HepG2 (cell line): Measurements from ENCODE around the gene EIF3B.

Experiments used
- CEBPG ChIP-seq: IDR thresholded peaks from 2 replicates; pipeline ENCODE4 v1.6.1; 2016
- EP300 ChIP-seq, 3 experiments: sonication (generic) in 1 of 3; formaldehyde crosslinking in 1 of 3; IDR thresholded peaks; 2 replicates each; pipeline versions ENCODE4 v1.5.1 to v1.6.1; 2011 to 2020; ENCODE audit warnings: low read depth in 2 of 3, low read length in 2 of 3, borderline replicate concordance in 1 of 3, improper control_type of control experiment in 1 of 3, mild to moderate bottlenecking in 1 of 3, missing genetic modification reagents in 1 of 3, moderate library complexity in 1 of 3
- HIVEP1 ChIP-seq: sonication (generic); formaldehyde crosslinking; IDR thresholded peaks from 2 replicates; pipeline ENCODE4 v1.4.0; 2020; ENCODE audit warnings: mild to moderate bottlenecking, missing genetic modification reagents
- MIXL1 ChIP-seq: IDR thresholded peaks from 2 replicates; pipeline ENCODE4 v1.6.1; 2016
- POLR2AphosphoS5 ChIP-seq: IDR thresholded peaks from 2 replicates; pipeline ENCODE4 v1.6.1; 2012; ENCODE audit warnings: low read depth, low read length
- ZBTB1 ChIP-seq: sonication (generic); formaldehyde crosslinking; IDR thresholded peaks from 2 replicates; pipeline ENCODE4 v1.4.0; 2020; ENCODE audit warnings: missing genetic modification reagents, borderline replicate concordance
- ZNF550 ChIP-seq: sonication (generic); formaldehyde crosslinking; IDR thresholded peaks from 2 replicates; pipeline ENCODE4 v1.4.0; 2020; ENCODE audit warnings: mild to moderate bottlenecking, missing genetic modification reagents, borderline replicate concordance
- TF ChIP-seq, protein P1 (sequence below): sonication (generic); formaldehyde crosslinking; IDR thresholded peaks from 2 replicates; pipeline ENCODE4 v1.5.0; 2020; ENCODE audit warnings: mild to moderate bottlenecking, missing genetic modification reagents, moderate library complexity
- TF ChIP-seq, protein P2 (sequence below): sonication (generic); formaldehyde crosslinking; IDR thresholded peaks from 2 replicates; pipeline ENCODE4 v1.5.0; 2020; ENCODE audit warnings: missing genetic modification reagents
- TF ChIP-seq, protein P3 (sequence below), 2 experiments: sonication (generic) in 1 of 2; formaldehyde crosslinking in 1 of 2; IDR thresholded peaks; 2 replicates each; pipeline versions ENCODE4 v1.4.0 to v1.6.1; 2018 to 2020; ENCODE audit warnings: missing genetic modification reagents in 2 of 2, borderline replicate concordance in 1 of 2, low read depth in 1 of 2, mild to moderate bottlenecking in 1 of 2, missing biosample characterization in 1 of 2
- TF ChIP-seq, protein P4 (sequence below): sonication (generic); formaldehyde crosslinking; conservative IDR thresholded peaks from 2 replicates; pipeline ENCODE4 v1.4.0; 2020; ENCODE audit warnings: missing genetic modification reagents

DNA sequence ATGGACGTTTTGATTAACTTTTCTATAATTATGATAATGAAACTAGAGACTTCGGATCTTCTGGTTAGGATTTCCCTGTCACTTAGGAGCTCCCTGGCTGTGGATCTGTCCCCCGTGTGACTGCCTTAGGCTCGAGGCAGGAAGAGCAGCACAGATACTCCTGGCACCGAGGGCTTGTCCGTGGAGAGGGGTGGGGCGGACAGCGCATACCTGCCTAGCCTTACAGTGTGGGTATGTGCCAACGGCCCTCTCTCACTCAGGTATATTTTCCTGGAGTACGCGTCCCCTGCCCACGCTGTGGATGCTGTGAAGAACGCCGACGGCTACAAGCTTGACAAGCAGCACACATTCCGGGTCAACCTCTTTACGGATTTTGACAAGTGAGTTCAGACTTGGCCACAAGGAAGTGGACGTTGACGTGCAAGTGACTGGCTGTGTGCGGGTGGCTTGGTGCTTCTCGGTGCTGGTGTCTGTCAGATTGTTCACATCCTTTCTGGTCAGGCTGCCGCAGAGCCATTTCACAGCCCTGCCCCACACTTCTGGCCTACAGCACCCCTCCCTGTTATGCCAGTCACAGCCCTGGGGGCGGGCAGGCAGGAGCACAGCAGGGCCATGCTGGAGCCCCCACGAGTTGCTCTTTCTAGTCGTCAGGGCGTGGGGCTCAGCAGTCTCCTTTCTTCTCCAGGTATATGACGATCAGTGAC, 7.9 kb downstream of the EIF3B start:
- TF ChIP-seq POLR2AphosphoS5 (no peak), ZBTB1 (CRISPR knock-in tag) (no peak), ZNF550 (no peak), CEBPG (CRISPR knock-in tag) (no peak), MIXL1 (no peak), EP300 (IDR thresholded peaks at IDR 0.05; ENCODE audit: low read depth in 2 of 2, low read length in 2 of 2) (no peak), EP300 (CRISPR knock-in tag; IDR thresholded peaks at IDR 0.05; ENCODE audit: borderline replicate concordance) (no peak), HIVEP1 (CRISPR knock-in tag) (no peak)
- TF ChIP-seq, protein P1, sequence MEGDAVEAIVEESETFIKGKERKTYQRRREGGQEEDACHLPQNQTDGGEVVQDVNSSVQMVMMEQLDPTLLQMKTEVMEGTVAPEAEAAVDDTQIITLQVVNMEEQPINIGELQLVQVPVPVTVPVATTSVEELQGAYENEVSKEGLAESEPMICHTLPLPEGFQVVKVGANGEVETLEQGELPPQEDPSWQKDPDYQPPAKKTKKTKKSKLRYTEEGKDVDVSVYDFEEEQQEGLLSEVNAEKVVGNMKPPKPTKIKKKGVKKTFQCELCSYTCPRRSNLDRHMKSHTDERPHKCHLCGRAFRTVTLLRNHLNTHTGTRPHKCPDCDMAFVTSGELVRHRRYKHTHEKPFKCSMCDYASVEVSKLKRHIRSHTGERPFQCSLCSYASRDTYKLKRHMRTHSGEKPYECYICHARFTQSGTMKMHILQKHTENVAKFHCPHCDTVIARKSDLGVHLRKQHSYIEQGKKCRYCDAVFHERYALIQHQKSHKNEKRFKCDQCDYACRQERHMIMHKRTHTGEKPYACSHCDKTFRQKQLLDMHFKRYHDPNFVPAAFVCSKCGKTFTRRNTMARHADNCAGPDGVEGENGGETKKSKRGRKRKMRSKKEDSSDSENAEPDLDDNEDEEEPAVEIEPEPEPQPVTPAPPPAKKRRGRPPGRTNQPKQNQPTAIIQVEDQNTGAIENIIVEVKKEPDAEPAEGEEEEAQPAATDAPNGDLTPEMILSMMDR (CRISPR knock-in tag): no peak
- TF ChIP-seq, protein P2, sequence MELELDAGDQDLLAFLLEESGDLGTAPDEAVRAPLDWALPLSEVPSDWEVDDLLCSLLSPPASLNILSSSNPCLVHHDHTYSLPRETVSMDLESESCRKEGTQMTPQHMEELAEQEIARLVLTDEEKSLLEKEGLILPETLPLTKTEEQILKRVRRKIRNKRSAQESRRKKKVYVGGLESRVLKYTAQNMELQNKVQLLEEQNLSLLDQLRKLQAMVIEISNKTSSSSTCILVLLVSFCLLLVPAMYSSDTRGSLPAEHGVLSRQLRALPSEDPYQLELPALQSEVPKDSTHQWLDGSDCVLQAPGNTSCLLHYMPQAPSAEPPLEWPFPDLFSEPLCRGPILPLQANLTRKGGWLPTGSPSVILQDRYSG (CRISPR knock-in tag): no peak
- TF ChIP-seq, protein P3, sequence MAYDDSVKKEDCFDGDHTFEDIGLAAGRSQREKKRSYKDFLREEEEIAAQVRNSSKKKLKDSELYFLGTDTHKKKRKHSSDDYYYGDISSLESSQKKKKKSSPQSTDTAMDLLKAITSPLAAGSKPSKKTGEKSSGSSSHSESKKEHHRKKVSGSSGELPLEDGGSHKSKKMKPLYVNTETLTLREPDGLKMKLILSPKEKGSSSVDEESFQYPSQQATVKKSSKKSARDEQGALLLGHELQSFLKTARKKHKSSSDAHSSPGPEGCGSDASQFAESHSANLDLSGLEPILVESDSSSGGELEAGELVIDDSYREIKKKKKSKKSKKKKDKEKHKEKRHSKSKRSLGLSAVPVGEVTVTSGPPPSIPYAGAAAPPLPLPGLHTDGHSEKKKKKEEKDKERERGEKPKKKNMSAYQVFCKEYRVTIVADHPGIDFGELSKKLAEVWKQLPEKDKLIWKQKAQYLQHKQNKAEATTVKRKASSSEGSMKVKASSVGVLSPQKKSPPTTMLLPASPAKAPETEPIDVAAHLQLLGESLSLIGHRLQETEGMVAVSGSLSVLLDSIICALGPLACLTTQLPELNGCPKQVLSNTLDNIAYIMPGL (CRISPR knock-in tag; IDR thresholded peaks at IDR 0.05; ENCODE audit: borderline replicate concordance in 1 of 2, low read depth in 1 of 2): no peak
- TF ChIP-seq, protein P4, sequence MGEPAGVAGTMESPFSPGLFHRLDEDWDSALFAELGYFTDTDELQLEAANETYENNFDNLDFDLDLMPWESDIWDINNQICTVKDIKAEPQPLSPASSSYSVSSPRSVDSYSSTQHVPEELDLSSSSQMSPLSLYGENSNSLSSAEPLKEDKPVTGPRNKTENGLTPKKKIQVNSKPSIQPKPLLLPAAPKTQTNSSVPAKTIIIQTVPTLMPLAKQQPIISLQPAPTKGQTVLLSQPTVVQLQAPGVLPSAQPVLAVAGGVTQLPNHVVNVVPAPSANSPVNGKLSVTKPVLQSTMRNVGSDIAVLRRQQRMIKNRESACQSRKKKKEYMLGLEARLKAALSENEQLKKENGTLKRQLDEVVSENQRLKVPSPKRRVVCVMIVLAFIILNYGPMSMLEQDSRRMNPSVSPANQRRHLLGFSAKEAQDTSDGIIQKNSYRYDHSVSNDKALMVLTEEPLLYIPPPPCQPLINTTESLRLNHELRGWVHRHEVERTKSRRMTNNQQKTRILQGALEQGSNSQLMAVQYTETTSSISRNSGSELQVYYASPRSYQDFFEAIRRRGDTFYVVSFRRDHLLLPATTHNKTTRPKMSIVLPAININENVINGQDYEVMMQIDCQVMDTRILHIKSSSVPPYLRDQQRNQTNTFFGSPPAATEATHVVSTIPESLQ: no peak
